ENCODE results near the gene ZMYM3. TPM values are rescaled to one million over a fixed set of nuclear protein-coding genes. Genes with fewer than 3 reads are reported as not detected.
A peak's percentile ranks its signal among the peaks of the same experiment; 100 is the strongest.

Gene ZMYM3
- total RNA-seq, 1 donor from 2014 or later: 50.8 TPM

DNA sequence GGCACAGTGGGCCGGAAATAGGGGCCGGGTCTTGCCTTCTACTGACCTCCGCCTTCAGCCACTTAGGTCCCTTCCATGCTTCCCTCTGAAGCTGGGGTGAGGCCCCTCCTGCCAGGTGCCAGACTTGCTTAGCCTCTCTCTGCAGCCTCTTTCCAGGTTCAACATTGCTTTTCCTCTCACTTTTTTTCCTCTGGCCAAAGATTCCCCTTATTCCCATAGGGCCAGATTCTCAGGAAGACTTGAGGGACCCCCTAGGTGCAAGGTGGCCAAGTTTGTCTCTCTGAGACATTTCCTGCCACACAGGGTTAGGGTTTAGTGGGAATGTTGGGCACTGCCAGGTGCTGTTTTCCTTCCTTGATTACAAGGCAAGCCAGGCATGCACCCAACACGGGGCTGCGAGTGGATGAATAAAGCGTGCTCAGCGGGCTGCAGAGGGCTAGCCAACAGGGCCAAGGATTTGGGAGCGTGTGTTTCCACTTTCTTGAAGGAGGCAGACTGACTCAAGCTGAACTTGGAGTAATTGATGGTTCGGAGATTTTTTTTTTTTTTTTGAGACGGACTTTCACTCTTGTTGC, 38.5 kb downstream of the ZMYM3 start:
- Histone ChIP-seq H3K4me2 (no peak overlapping the region), H2AFZ (replicated peaks) (no peak overlapping the region), H3K9ac (no peak overlapping the region), H3K4me1 (no peaks in the 10 kb centered on the region), H3K9me3 (ENCODE audit: low read depth) (no peaks in the 10 kb centered on the region), H3F3A (ENCODE audit: low read depth) (no peaks in the 10 kb centered on the region), H3K4me3 (no peak overlapping the region), H3K27me3 (no peaks in the 10 kb centered on the region), H3K27ac (no peak overlapping the region), H4K20me1 (ENCODE audit: low read depth) (no peaks in the 10 kb centered on the region), H3K79me2 (ENCODE audit: low read depth) (no peaks in the 10 kb centered on the region), H3K36me3 (no peaks in the 10 kb centered on the region)
- DNase-seq (ENCODE audit: low spot score): no peak
- Mint-ChIP-seq H3K36me3 (no peaks in the 10 kb centered on the region), H3K4me3 (no peak overlapping the region), H3K27me3 (ENCODE audit: insufficient read depth, low read depth) (peaks cover 4% of the 10 kb centered on the region), H3K27ac (no peak overlapping the region), H3K4me1 (peaks cover 7% of the 10 kb centered on the region), H3K9me3 (peaks cover 9% of the 10 kb centered on the region)
- TF ChIP-seq EZH2phosphoT487 (IDR thresholded peaks at IDR 0.05) (no peak), EZH2 (IDR thresholded peaks at IDR 0.05) (no peak)
- TF ChIP-seq, protein P1, sequence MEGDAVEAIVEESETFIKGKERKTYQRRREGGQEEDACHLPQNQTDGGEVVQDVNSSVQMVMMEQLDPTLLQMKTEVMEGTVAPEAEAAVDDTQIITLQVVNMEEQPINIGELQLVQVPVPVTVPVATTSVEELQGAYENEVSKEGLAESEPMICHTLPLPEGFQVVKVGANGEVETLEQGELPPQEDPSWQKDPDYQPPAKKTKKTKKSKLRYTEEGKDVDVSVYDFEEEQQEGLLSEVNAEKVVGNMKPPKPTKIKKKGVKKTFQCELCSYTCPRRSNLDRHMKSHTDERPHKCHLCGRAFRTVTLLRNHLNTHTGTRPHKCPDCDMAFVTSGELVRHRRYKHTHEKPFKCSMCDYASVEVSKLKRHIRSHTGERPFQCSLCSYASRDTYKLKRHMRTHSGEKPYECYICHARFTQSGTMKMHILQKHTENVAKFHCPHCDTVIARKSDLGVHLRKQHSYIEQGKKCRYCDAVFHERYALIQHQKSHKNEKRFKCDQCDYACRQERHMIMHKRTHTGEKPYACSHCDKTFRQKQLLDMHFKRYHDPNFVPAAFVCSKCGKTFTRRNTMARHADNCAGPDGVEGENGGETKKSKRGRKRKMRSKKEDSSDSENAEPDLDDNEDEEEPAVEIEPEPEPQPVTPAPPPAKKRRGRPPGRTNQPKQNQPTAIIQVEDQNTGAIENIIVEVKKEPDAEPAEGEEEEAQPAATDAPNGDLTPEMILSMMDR (IDR thresholded peaks at IDR 0.05): no peak

DNA sequence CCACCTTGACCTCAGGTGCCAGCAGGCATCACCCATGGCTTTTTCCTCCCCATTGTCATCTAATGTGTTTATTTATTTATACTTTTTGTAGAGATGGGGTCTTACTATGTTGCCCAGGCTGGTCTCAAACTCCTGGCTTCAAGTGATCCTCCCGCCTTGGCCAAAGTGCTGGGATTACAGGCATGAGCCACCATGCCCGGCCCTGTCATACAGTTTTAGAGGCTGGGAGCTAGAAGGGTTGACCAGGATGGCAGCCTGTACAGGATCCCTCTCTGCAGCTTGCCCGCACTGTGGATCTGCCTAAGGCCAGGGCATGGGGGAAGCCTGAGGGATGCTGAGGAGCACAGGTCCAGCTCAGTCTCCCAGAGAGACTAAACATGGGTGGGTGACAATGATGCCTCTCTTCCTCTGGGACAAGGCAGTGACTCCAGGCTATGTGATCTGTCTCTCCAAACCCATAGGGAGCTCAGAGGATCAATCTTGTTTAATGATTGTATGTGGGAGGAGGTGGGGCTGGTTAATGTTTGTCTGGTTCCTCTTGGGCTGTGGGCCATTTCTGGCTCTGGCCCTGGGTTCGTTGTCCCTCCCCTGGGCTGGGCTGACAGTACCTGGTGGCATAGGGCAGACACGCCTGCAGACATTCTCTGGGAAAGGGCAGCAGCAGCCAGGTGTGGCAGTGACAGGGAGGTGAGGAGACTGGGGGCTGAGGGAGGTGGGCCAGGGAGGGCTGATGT, 39.2 kb downstream of the ZMYM3 start:
- peak overlapping the region; percentile 82 for H3K27ac Mint-ChIP-seq

DNA sequence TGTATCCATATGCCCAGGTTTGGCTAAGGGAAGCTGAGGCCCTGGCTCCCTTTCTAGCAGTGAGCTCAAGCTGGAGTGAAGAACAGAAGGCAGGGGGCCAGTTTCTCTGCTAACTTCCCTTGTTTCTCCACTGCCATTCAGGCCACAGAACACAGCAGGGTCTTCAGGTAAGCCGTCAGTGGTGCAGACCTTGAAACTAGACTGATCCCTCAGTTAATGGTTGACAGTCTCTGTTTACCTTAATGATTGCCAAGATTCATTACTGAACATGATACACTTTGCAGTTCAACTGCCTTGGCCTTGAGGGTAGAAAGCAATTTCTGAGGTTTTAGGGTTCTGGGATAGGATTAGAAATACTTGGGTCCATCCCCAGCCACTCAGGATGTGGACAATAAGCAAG, 39.8 kb downstream of the ZMYM3 start:
- Mint-ChIP-seq H3K36me3 (no peaks in the 10 kb centered on the region), H3K27ac (no peak overlapping the region), H3K4me1 (peaks cover 7% of the 10 kb centered on the region), H3K9me3 (peaks cover 10% of the 10 kb centered on the region), H3K4me3 (no peak overlapping the region), H3K27me3 (ENCODE audit: insufficient read depth, low read depth) (peaks cover 2% of the 10 kb centered on the region)
- DNase-seq (ENCODE audit: low spot score): no peak
- TF ChIP-seq EZH2 (IDR thresholded peaks at IDR 0.05): no peak
- TF ChIP-seq EZH2phosphoT487 (IDR thresholded peaks at IDR 0.05): no peak
- TF ChIP-seq, protein P1 (IDR thresholded peaks at IDR 0.05): no peak
- Histone ChIP-seq H3K36me3 (no peaks in the 10 kb centered on the region), H3K9ac (no peak overlapping the region), H3K79me2 (ENCODE audit: low read depth) (no peaks in the 10 kb centered on the region), H3K4me1 (no peaks in the 10 kb centered on the region), H3K4me3 (no peak overlapping the region), H3K4me2 (no peak overlapping the region), H3K27ac (no peak overlapping the region), H2AFZ (replicated peaks) (no peak overlapping the region), H4K20me1 (ENCODE audit: low read depth) (no peaks in the 10 kb centered on the region), H3K9me3 (ENCODE audit: low read depth) (no peaks in the 10 kb centered on the region), H3K27me3 (no peaks in the 10 kb centered on the region), H3F3A (ENCODE audit: low read depth) (no peaks in the 10 kb centered on the region)

More for the DNA sequence above, 39.2 kb downstream of the ZMYM3 start:
- Histone ChIP-seq H3K9me3 (ENCODE audit: low read depth) (no peaks in the 10 kb centered on the region), H3K79me2 (ENCODE audit: low read depth) (no peaks in the 10 kb centered on the region), H3K9ac (no peak overlapping the region), H3K4me3 (no peak overlapping the region), H3K4me2 (no peak overlapping the region), H3F3A (ENCODE audit: low read depth) (no peaks in the 10 kb centered on the region), H4K20me1 (ENCODE audit: low read depth) (no peaks in the 10 kb centered on the region), H3K27me3 (no peaks in the 10 kb centered on the region), H3K4me1 (no peaks in the 10 kb centered on the region), H2AFZ (replicated peaks) (no peak overlapping the region), H3K27ac (no peak overlapping the region), H3K36me3 (no peaks in the 10 kb centered on the region)
- Mint-ChIP-seq H3K4me1 (peaks cover 7% of the 10 kb centered on the region), H3K36me3 (no peaks in the 10 kb centered on the region), H3K4me3 (no peak overlapping the region), H3K27me3 (ENCODE audit: insufficient read depth, low read depth) (peaks cover 4% of the 10 kb centered on the region), H3K9me3 (peaks cover 10% of the 10 kb centered on the region)
- DNase-seq (ENCODE audit: low spot score): no peak
- no peak for TF ChIP-seq EZH2phosphoT487 (IDR thresholded peaks at IDR 0.05)
- no peak for TF ChIP-seq EZH2 (IDR thresholded peaks at IDR 0.05)
- TF ChIP-seq, protein P1 (IDR thresholded peaks at IDR 0.05): no peak

Measured in neural progenitor cell (in vitro differentiated cells).